ENCODE data around the gene GAS2L2.

GAS2L2 gene

DNA sequence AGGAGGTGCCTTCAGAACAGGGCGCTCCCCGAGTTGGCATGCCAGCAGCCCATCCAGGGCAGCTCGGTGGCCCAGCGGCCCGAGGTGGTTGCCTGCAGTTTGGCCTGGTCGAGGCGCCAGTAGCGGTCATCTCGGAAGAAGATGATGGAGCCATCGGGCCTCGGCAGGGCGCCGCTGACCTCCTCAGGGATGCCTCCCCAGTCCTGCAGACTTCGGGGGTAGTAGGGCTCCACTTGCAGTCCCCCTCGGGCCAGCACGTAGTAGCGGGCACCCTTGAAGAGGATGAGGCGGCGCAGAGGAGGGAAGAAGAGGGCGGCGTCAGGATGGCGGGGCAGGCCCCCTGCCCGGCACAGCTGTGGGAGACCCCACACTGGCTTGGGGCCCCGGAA is 13.4 kb upstream of the GAS2L2 start:
- Histone ChIP-seq H3K4me1 (ENCODE audit: low read depth, poor library complexity, severe bottlenecking) (peaks cover 5% of the 10 kb centered on the region), H3K79me2 (ENCODE audit: insufficient read depth, low read depth) (no peaks in the 10 kb centered on the region), H2AFZ (ENCODE audit: low read depth) (no peak overlapping the region), H3K36me3 (ENCODE audit: insufficient read depth) (no peaks in the 10 kb centered on the region), H3K27me3 (ENCODE audit: insufficient read depth, low read depth) (no peaks in the 10 kb centered on the region), H3K4me2 (no peak overlapping the region), H3K9ac (no peak overlapping the region), H4K20me1 (ENCODE audit: insufficient read depth) (no peaks in the 10 kb centered on the region), H3K27ac (no peak overlapping the region), H3K4me3 (IDR thresholded peaks at IDR 0.05; ENCODE audit: insufficient read depth, low read depth, low read length) (no peak overlapping the region)
- TF ChIP-seq, protein P1, sequence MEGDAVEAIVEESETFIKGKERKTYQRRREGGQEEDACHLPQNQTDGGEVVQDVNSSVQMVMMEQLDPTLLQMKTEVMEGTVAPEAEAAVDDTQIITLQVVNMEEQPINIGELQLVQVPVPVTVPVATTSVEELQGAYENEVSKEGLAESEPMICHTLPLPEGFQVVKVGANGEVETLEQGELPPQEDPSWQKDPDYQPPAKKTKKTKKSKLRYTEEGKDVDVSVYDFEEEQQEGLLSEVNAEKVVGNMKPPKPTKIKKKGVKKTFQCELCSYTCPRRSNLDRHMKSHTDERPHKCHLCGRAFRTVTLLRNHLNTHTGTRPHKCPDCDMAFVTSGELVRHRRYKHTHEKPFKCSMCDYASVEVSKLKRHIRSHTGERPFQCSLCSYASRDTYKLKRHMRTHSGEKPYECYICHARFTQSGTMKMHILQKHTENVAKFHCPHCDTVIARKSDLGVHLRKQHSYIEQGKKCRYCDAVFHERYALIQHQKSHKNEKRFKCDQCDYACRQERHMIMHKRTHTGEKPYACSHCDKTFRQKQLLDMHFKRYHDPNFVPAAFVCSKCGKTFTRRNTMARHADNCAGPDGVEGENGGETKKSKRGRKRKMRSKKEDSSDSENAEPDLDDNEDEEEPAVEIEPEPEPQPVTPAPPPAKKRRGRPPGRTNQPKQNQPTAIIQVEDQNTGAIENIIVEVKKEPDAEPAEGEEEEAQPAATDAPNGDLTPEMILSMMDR (conservative IDR thresholded peaks at IDR 0.05; ENCODE audit: low read depth, low read length), result no peak

DNA sequence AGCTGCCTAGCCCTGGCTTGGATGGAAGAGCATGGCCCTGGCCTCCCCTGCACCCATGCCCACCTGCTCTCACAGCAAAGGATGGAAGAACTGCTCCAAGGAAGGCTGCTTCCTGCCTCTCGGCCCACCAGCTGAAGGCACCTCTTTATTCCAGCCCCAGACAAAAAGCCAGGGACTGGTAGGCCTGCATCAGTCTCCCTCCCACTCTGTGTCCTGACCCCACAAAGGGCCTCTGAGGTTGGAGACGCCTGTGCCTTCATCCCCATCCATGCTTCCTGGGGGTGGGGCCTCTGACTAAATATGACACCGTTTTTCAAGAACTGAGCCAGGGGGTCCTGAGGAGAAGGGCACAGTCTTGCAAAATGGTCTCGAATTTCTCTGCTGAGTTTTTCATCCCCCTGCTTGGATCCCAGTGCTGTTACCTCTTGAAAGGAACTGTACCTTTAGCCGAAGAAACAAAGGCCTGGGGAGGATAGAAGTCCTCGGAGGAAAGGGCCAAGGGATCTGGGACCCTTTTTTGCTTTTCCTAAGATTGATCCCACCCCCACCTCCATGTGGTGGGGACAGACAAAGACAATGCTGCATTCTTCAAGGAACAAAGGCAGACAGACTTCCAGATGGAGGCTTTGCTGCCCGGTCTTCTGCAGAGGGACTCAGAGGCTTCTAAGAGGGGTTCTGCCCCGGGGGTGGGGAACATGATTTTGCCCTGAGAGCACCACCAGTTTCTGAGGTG is 12.9 kb upstream of the GAS2L2 start:
- H3K27me3 ChIP-seq (ENCODE audit: insufficient read depth, low read depth), result no peaks in the 10 kb centered on the region
- no peak overlapping the region for H3K9ac ChIP-seq
- TF ChIP-seq, protein P1 (conservative IDR thresholded peaks at IDR 0.05; ENCODE audit: low read depth, low read length), result no peak
- no peaks in the 10 kb centered on the region for H3K36me3 ChIP-seq (ENCODE audit: insufficient read depth)
- H3K27ac ChIP-seq, result no peak overlapping the region
- H3K4me1 ChIP-seq (ENCODE audit: low read depth, poor library complexity, severe bottlenecking), result peaks cover 5% of the 10 kb centered on the region
- H3K79me2 ChIP-seq (ENCODE audit: insufficient read depth, low read depth), result no peaks in the 10 kb centered on the region
- no peak overlapping the region for H3K4me3 ChIP-seq (IDR thresholded peaks at IDR 0.05; ENCODE audit: insufficient read depth, low read depth, low read length)
- no peaks in the 10 kb centered on the region for H4K20me1 ChIP-seq (ENCODE audit: insufficient read depth)
- H3K4me2 ChIP-seq, result no peak overlapping the region
- H2AFZ ChIP-seq (ENCODE audit: low read depth), result no peak overlapping the region

DNA sequence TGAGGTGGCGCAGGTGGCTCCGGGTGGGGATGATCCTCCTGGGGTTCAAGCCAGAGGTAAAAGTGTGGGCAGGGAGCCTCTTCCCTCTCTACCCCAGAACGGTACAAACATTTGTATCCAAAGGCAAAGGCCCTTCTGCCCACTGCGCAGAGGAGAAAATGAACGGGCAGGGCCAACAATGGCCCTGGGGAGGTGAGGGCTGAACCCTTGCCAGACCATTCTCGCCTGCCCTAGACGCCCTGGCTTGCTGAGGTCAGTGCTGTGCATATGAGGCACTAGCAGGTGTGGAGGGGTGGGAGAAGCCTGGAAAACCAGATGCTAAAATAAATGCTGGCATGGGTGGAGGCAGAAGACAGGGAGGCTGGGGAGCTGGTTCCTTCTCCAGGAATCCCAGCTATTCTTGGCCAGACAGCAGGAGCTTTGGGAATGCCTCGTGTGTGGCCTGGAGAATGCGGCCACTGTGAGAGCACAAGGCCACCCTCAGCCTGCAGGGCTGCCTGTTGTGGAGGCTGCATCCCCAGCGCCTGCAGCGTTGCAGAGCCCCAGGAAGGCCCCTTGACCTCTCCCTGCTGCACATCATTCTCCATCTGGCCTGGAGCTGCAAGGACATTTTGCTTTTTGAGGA is 12.2 kb upstream of the GAS2L2 start:
- Histone ChIP-seq H3K27ac (no peak overlapping the region), H3K4me3 (IDR thresholded peaks at IDR 0.05; ENCODE audit: insufficient read depth, low read depth, low read length) (no peak overlapping the region), H3K9ac (no peak overlapping the region), H2AFZ (ENCODE audit: low read depth) (peak overlapping the region; percentile 74), H3K27me3 (ENCODE audit: insufficient read depth, low read depth) (no peaks in the 10 kb centered on the region), H3K4me2 (peak overlapping the region; percentile 50), H4K20me1 (ENCODE audit: insufficient read depth) (no peaks in the 10 kb centered on the region), H3K36me3 (ENCODE audit: insufficient read depth) (no peaks in the 10 kb centered on the region), H3K4me1 (ENCODE audit: low read depth, poor library complexity, severe bottlenecking) (peaks cover 5% of the 10 kb centered on the region), H3K79me2 (ENCODE audit: insufficient read depth, low read depth) (no peaks in the 10 kb centered on the region)
- TF ChIP-seq, protein P1 (conservative IDR thresholded peaks at IDR 0.05; ENCODE audit: low read depth, low read length), result no peak

DNA sequence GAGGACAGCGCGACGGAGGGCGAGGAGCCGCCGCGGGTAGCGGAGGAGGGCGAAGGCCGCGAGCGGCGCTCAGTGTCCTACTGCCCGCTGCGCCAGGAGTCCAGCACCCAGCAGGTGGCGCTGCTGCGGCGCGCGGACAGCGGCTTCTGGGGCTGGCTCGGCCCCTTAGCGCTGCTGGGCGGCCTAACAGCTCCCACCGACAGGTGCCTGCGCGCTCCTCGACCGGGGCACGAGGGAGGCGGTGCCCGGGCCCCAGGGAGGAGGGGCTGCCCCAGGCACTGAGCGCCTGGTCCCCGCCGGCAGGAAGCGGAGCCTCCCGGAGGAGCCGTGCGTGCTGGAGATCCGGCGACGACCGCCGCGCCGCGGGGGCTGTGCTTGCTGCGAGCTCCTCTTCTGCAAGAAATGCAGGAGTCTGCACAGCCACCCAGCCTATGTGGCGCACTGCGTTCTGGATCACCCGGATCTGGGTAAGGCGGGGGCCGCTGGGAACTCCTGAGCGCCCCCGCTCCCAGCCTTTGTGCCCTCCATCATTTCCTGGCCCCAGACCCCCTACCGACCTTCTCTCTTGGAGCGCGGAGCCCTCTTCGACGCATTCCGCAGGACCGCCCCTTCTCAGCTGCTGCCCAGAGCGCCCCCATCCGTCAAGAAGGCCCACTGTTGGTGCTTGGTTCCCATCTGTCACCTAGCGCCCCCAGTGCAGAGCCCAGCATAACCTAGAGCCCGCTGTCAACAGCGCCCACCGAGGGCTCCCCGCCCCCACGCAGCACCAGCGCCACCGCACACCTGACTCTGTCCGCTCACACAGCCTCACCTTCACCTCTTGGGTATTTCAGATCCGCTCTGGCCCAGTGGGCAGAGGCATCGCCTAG is 11.3 kb upstream of the GAS2L2 start:
- Histone ChIP-seq H3K27ac (no peak overlapping the region), H3K79me2 (ENCODE audit: insufficient read depth, low read depth) (no peaks in the 10 kb centered on the region), H3K27me3 (ENCODE audit: insufficient read depth, low read depth) (no peaks in the 10 kb centered on the region), H3K4me2 (peak overlapping the region; percentile 50), H4K20me1 (ENCODE audit: insufficient read depth) (no peaks in the 10 kb centered on the region), H3K9ac (peak overlapping the region; percentile 32; the same call in 1 of the 2 replicates), H2AFZ (ENCODE audit: low read depth) (peak overlapping the region; percentile 74), H3K4me1 (ENCODE audit: low read depth, poor library complexity, severe bottlenecking) (peaks cover 5% of the 10 kb centered on the region), H3K36me3 (ENCODE audit: insufficient read depth) (no peaks in the 10 kb centered on the region), H3K4me3 (IDR thresholded peaks at IDR 0.05; ENCODE audit: insufficient read depth, low read depth, low read length) (no peak overlapping the region)
- TF ChIP-seq, protein P1 (conservative IDR thresholded peaks at IDR 0.05; ENCODE audit: low read depth, low read length), result peak; percentile 56
